ENCODE measurements around the gene INSR. TPM values are rescaled to one million over a fixed set of nuclear protein-coding genes. Genes with fewer than 3 reads are reported as not detected.

Gene INSR
- polyA plus RNA-seq, 1 of the 3 experiments (the other 2 are of a cell fraction): 3.6 TPM

DNA sequence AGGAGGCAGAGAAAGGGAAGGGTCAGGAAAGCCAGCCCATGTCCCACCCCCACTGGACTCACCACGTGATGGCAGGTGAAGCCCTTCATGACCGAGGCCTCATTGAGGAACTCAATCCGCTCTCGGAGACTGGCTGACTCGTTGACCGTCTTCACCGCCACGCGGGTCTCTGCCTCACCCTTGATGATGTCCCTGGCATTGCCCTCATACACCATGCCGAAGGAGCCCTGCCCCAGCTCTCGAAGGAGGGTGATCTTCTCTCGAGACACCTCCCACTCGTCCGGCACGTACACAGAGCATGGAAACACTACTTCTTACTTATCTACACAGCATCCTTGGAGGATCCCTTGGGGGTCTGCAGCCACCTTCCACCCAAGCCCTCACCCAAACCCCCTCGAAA lies 169.0 kb downstream of the INSR start (continued):
- TF ChIP-seq GABPA (IDR thresholded peaks at IDR 0.05; ENCODE audit: low read depth) (no peak), GATA2 (CRISPR knock-in tag; IDR thresholded peaks at IDR 0.05) (no peak), RXRA (IDR thresholded peaks at IDR 0.05; ENCODE audit: borderline replicate concordance, low read depth) (no peak), SIN3A (IDR thresholded peaks at IDR 0.05; ENCODE audit: borderline replicate concordance, low read depth, low read length) (no peak), FOXM1 (IDR thresholded peaks at IDR 0.05; ENCODE audit: low read depth) (no peak), FOSL2 (IDR thresholded peaks at IDR 0.05; ENCODE audit: borderline replicate concordance, low read depth) (no peak), POLR2AphosphoS5 (IDR thresholded peaks at IDR 0.05; ENCODE audit: low read depth, low read length) (no peak)
- TF ChIP-seq, protein P1, sequence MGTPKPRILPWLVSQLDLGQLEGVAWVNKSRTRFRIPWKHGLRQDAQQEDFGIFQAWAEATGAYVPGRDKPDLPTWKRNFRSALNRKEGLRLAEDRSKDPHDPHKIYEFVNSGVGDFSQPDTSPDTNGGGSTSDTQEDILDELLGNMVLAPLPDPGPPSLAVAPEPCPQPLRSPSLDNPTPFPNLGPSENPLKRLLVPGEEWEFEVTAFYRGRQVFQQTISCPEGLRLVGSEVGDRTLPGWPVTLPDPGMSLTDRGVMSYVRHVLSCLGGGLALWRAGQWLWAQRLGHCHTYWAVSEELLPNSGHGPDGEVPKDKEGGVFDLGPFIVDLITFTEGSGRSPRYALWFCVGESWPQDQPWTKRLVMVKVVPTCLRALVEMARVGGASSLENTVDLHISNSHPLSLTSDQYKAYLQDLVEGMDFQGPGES (IDR thresholded peaks at IDR 0.05; ENCODE audit: low read depth, low read length): no peak

DNA sequence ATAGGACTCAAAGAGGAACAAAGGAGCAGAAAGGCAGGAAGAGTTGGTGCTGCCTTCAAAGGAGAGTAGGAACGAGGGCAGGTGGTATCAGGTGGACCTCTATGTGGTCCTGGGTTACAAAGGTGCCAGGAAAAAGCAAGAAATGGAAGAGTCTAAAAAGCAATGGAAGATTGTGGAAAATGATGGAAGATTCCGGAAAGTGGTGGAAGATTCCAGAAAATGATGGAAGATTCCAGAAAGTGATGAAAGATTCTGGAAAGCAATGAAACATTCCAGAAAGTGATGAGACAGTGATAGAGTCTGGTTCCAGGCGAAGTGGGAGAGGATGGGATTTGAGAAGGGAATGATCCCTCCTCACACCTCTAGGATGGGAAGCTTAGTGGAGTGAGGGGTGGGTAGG lies 169.4 kb downstream of the INSR start:
- WGBS (ENCODE audit: low lambda C conversion rate): 41% methylated on average over 3 of the region's 3 CpGs

DNA sequence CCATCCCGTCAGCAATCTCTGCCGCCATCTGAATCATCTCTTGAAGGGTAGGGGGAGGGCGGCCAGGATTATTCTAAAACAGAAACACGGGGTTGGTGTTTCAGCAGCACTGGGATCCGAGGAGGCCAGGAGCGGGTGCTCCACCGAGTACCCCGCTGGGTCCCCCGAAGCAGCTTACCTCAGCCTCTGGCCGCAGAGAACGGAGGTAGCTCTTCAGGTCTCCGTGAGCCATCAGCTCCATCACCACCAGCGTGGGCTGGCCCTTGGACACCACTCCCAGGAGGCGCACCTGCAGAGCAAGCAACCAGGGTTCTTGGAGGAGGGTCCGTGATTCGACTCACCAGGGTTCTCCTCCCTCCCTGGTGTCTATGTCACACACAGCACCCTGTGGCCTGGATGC lies 171.5 kb downstream of the INSR start:
- no peaks in the 10 kb centered on the region for H3K9me3 ChIP-seq
- H3K9ac ChIP-seq: no peak overlapping the region
- H3K27me3 ChIP-seq (ENCODE audit: insufficient read depth): no peaks in the 10 kb centered on the region
- CTCF ChIA-PET: no interaction called here
- H3K79me2 ChIP-seq (ENCODE audit: insufficient read depth): no peaks in the 10 kb centered on the region
- H4K20me1 ChIP-seq (ENCODE audit: insufficient read depth): no peaks in the 10 kb centered on the region
- peaks cover 3 to 14% of the 10 kb centered on the region in 2 experiments for H3K36me3 ChIP-seq (replicated peaks in 1 of 2; ENCODE audit: control insufficient read depth in 1 of 2, insufficient read depth in 2 of 2, low read length in 1 of 2)
- no peak overlapping the region for H3K4me2 ChIP-seq
- no peak for DNase-seq
- POLR2A ChIA-PET: no interaction called here
- H3K4me1 ChIP-seq (ENCODE audit: control insufficient read depth in 1 of 2, insufficient read depth in 2 of 2, low read depth in 1 of 2, low read length in 1 of 2): no peaks in the 10 kb centered on the region
- 95% methylated on average over 9 of the region's 16 CpGs for WGBS (ENCODE audit: low lambda C conversion rate)
- no peaks in the 10 kb centered on the region for H3F3A ChIP-seq (replicated peaks; ENCODE audit: insufficient read depth)
- no peak overlapping the region for H3K4me3 ChIP-seq (ENCODE audit: low read depth in 2 of 2, low read length in 1 of 2)
- no peak overlapping the region for H3K27ac ChIP-seq (ENCODE audit: low read depth in 2 of 2, low read length in 1 of 2)
- no peaks in the 10 kb centered on the region for H3K9me2 ChIP-seq
- H2AFZ ChIP-seq (ENCODE audit: low read depth): no peak overlapping the region
- TF ChIP-seq POLR2AphosphoS5 (IDR thresholded peaks at IDR 0.05; ENCODE audit: low read depth, low read length): no peak
- no peak for TF ChIP-seq NFIC (IDR thresholded peaks at IDR 0.05; ENCODE audit: borderline replicate concordance)
- no peak for TF ChIP-seq MXI1 (IDR thresholded peaks at IDR 0.05; ENCODE audit: low read depth, low read length)
- TF ChIP-seq TAF1 (IDR thresholded peaks at IDR 0.05; ENCODE audit: borderline replicate concordance, low read depth, low read length): no peak
- TF ChIP-seq RCOR1 (IDR thresholded peaks at IDR 0.05; ENCODE audit: low read length): no peak
- TF ChIP-seq, protein P2, sequence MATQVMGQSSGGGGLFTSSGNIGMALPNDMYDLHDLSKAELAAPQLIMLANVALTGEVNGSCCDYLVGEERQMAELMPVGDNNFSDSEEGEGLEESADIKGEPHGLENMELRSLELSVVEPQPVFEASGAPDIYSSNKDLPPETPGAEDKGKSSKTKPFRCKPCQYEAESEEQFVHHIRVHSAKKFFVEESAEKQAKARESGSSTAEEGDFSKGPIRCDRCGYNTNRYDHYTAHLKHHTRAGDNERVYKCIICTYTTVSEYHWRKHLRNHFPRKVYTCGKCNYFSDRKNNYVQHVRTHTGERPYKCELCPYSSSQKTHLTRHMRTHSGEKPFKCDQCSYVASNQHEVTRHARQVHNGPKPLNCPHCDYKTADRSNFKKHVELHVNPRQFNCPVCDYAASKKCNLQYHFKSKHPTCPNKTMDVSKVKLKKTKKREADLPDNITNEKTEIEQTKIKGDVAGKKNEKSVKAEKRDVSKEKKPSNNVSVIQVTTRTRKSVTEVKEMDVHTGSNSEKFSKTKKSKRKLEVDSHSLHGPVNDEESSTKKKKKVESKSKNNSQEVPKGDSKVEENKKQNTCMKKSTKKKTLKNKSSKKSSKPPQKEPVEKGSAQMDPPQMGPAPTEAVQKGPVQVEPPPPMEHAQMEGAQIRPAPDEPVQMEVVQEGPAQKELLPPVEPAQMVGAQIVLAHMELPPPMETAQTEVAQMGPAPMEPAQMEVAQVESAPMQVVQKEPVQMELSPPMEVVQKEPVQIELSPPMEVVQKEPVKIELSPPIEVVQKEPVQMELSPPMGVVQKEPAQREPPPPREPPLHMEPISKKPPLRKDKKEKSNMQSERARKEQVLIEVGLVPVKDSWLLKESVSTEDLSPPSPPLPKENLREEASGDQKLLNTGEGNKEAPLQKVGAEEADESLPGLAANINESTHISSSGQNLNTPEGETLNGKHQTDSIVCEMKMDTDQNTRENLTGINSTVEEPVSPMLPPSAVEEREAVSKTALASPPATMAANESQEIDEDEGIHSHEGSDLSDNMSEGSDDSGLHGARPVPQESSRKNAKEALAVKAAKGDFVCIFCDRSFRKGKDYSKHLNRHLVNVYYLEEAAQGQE (IDR thresholded peaks at IDR 0.05; ENCODE audit: low read depth, low read length): no peak
- TF ChIP-seq SMC3 (IDR thresholded peaks at IDR 0.05; ENCODE audit: low read depth, low read length): no peak
- TF ChIP-seq TCF12 (IDR thresholded peaks at IDR 0.05): no peak
- TF ChIP-seq GABPA (IDR thresholded peaks at IDR 0.05; ENCODE audit: low read depth): no peak
- no peak for TF ChIP-seq ELF1 (IDR thresholded peaks at IDR 0.05)
- TF ChIP-seq SIN3A (IDR thresholded peaks at IDR 0.05; ENCODE audit: borderline replicate concordance, low read depth, low read length): no peak
- TF ChIP-seq, protein P3, sequence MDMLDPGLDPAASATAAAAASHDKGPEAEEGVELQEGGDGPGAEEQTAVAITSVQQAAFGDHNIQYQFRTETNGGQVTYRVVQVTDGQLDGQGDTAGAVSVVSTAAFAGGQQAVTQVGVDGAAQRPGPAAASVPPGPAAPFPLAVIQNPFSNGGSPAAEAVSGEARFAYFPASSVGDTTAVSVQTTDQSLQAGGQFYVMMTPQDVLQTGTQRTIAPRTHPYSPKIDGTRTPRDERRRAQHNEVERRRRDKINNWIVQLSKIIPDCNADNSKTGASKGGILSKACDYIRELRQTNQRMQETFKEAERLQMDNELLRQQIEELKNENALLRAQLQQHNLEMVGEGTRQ (IDR thresholded peaks at IDR 0.05; ENCODE audit: borderline replicate concordance, low read depth, low read length): no peak
- no peak for TF ChIP-seq MEF2A (IDR thresholded peaks at IDR 0.05; ENCODE audit: borderline replicate concordance, low read depth)
- TF ChIP-seq, protein P4, sequence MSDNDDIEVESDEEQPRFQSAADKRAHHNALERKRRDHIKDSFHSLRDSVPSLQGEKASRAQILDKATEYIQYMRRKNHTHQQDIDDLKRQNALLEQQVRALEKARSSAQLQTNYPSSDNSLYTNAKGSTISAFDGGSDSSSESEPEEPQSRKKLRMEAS (IDR thresholded peaks at IDR 0.05; ENCODE audit: low read depth): no peak

More for the DNA sequence above, 169.4 kb downstream of the INSR start:
- ChIA-PET CTCF (no interaction called here), POLR2A (no interaction called here)
- H3K4me3 ChIP-seq (ENCODE audit: low read depth in 2 of 2, low read length in 1 of 2): no peak overlapping the region
- H4K20me1 ChIP-seq (ENCODE audit: insufficient read depth): no peaks in the 10 kb centered on the region
- H3F3A ChIP-seq (replicated peaks; ENCODE audit: insufficient read depth): no peaks in the 10 kb centered on the region
- TF ChIP-seq, protein P3 (IDR thresholded peaks at IDR 0.05; ENCODE audit: borderline replicate concordance, low read depth, low read length): no peak
- peak in 1 of 2 experiments; percentile 85; a peak in 2 of 4 replicates for TF ChIP-seq EP300 (IDR thresholded peaks at IDR 0.05; ENCODE audit: borderline replicate concordance in 1 of 2, low read depth in 1 of 2, low read length in 1 of 2)
- no peaks in the 10 kb centered on the region for H3K27me3 ChIP-seq (ENCODE audit: insufficient read depth)
- no peak overlapping the region for H3K27ac ChIP-seq (ENCODE audit: low read depth in 2 of 2, low read length in 1 of 2)
- no peak overlapping the region for H2AFZ ChIP-seq (ENCODE audit: low read depth)
- H3K79me2 ChIP-seq (ENCODE audit: insufficient read depth): no peaks in the 10 kb centered on the region
- DNase-seq: no peak
- peaks cover 3 to 14% of the 10 kb centered on the region in 2 experiments for H3K36me3 ChIP-seq (replicated peaks in 1 of 2; ENCODE audit: control insufficient read depth in 1 of 2, insufficient read depth in 2 of 2, low read length in 1 of 2)
- no peaks in the 10 kb centered on the region for H3K9me2 ChIP-seq
- no peak overlapping the region for H3K9ac ChIP-seq
- no peak overlapping the region for H3K4me2 ChIP-seq
- H3K4me1 ChIP-seq (ENCODE audit: control insufficient read depth in 1 of 2, insufficient read depth in 2 of 2, low read depth in 1 of 2, low read length in 1 of 2): no peaks in the 10 kb centered on the region
- H3K9me3 ChIP-seq: no peaks in the 10 kb centered on the region
